Peyer's patch (tissue), 4 donors: Measurements from ENCODE around the gene LUC7L3.

Experiments
- POLR2A ChIP-seq, 2 donors: fragments of 450-650 bp; IDR thresholded peaks; one replicate each; pipeline ENCODE4 v1.5.1; 2017; ENCODE audit warnings: antibody characterized with exemption in 2 of 2, mild to moderate bottlenecking in 2 of 2, moderate library complexity in 2 of 2
- TF ChIP-seq, protein P1 (sequence below), 6 experiments: fragments of 450-650 bp in 4 of 6; fragments of 200-600 bp in 2 of 6; sonication (generic) in 1 of 6; IDR thresholded peaks; one replicate each; pipeline ENCODE4 v1.5.1; 2017 to 2019; ENCODE audit warnings: antibody characterized with exemption in 6 of 6, mild to moderate bottlenecking in 3 of 6, moderate library complexity in 1 of 6

- TF ChIP-seq POLR2A (IDR thresholded peaks at IDR 0.05): no peak
- TF ChIP-seq, protein P1, sequence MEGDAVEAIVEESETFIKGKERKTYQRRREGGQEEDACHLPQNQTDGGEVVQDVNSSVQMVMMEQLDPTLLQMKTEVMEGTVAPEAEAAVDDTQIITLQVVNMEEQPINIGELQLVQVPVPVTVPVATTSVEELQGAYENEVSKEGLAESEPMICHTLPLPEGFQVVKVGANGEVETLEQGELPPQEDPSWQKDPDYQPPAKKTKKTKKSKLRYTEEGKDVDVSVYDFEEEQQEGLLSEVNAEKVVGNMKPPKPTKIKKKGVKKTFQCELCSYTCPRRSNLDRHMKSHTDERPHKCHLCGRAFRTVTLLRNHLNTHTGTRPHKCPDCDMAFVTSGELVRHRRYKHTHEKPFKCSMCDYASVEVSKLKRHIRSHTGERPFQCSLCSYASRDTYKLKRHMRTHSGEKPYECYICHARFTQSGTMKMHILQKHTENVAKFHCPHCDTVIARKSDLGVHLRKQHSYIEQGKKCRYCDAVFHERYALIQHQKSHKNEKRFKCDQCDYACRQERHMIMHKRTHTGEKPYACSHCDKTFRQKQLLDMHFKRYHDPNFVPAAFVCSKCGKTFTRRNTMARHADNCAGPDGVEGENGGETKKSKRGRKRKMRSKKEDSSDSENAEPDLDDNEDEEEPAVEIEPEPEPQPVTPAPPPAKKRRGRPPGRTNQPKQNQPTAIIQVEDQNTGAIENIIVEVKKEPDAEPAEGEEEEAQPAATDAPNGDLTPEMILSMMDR (IDR thresholded peaks at IDR 0.05): no peak
Measured at GRCh38 chr17:50793007-50793406, 73.6 kb downstream of the LUC7L3 start.
